ENCODE results near the gene MCM3. TPM values are rescaled to one million over a fixed set of nuclear protein-coding genes. Genes with fewer than 3 reads are reported as not detected.

The MCM3 gene
- total RNA-seq, 6 experiments from 2014 or later: 6.6 to 35.9 (median 10.5) TPM

GRCh38 chr6:52244400-52244799 lies 40.1 kb downstream of the MCM3 start, which contains the start of gene IL17F:
TSS of gene IL17F (minus strand) at chr6:52244500. CDS start at chr6:52244429, 71 bp downstream.
- Histone ChIP-seq H3K4me1 (no peaks in the 10 kb centered on the region), H3K9me3 (no peaks in the 10 kb centered on the region), H3K27ac (no peak within 1 kb of the TSS), H3K4me3 (no peak within 1 kb of the TSS), H3K27me3 (no peaks in the 10 kb centered on the region), H3K36me3 (no peaks in the 10 kb centered on the region)
- 72% methylated on average over 5 of the region's 5 CpGs for WGBS (ENCODE audit: insufficient coverage, low coverage, low lambda C conversion rate, missing lambda C conversion rate)
- no peak for ATAC-seq
- DNase-seq: no peak
- intact Hi-C loops (cut with DNase I): no loop called here
- TF ChIP-seq POLR2A (IDR thresholded peaks at IDR 0.05) (no peak), CTCF (IDR thresholded peaks at IDR 0.05) (no peak)

- ATAC-seq (no peak), DNase-seq (no peak)
- 89% methylated on average over 3 of the region's 4 CpGs for WGBS (ENCODE audit: insufficient coverage, low coverage, low lambda C conversion rate, missing lambda C conversion rate)
Measured at GRCh38 chr6:52243282-52243893, 41.2 kb downstream of the MCM3 start.

GRCh38 chr6:52241819-52242218 lies 42.7 kb downstream of the MCM3 start:
- 68% methylated on average over 2 of the region's 2 CpGs for WGBS (ENCODE audit: insufficient coverage, low coverage, low lambda C conversion rate, missing lambda C conversion rate)
- intact Hi-C loops (cut with DNase I): no loop called here
- Histone ChIP-seq H3K27ac (no peak overlapping the region), H3K27me3 (no peaks in the 10 kb centered on the region), H3K36me3 (no peaks in the 10 kb centered on the region), H3K4me3 (no peak overlapping the region), H3K9me3 (no peaks in the 10 kb centered on the region), H3K4me1 (no peaks in the 10 kb centered on the region)
- TF ChIP-seq POLR2A (IDR thresholded peaks at IDR 0.05) (no peak), CTCF (IDR thresholded peaks at IDR 0.05) (no peak)
- DNase-seq (no peak), ATAC-seq (no peak)

More at GRCh38 chr6:52243282-52243893, 41.2 kb downstream of the MCM3 start:
- H3K4me3 ChIP-seq: no peak overlapping the region
- H3K4me1 ChIP-seq: no peaks in the 10 kb centered on the region
- H3K27ac ChIP-seq: no peak overlapping the region
- TF ChIP-seq CTCF (IDR thresholded peaks at IDR 0.05) (no peak), POLR2A (IDR thresholded peaks at IDR 0.05) (no peak)
- intact Hi-C loops (cut with DNase I): no loop called here
- H3K27me3 ChIP-seq: no peaks in the 10 kb centered on the region
- no peaks in the 10 kb centered on the region for H3K9me3 ChIP-seq
- H3K36me3 ChIP-seq: no peaks in the 10 kb centered on the region

GRCh38 chr6:52233975-52234823 lies 50.3 kb downstream of the MCM3 start:
- TF ChIP-seq CTCF (IDR thresholded peaks at IDR 0.05): peak; percentile 47 to 59 (median 58)
- no peak for TF ChIP-seq POLR2A (IDR thresholded peaks at IDR 0.05)
- intact Hi-C loops (cut with DNase I): no loop called here
- Histone ChIP-seq H3K27me3 (no peaks in the 10 kb centered on the region), H3K27ac (no peak overlapping the region), H3K4me3 (no peak overlapping the region), H3K36me3 (no peaks in the 10 kb centered on the region), H3K4me1 (peaks cover 0 to 4% (median 0%) of the 10 kb centered on the region in 4 donors), H3K9me3 (no peaks in the 10 kb centered on the region)
- ATAC-seq: peak; percentile 94 to 98 (median 94)
- DNase-seq: peak in 2 of 3 donors; percentile 21 to 52
- WGBS (ENCODE audit: insufficient coverage, low coverage, low lambda C conversion rate, missing lambda C conversion rate): 30% methylated on average over 15 of the region's 15 CpGs
